Frontal cortex (tissue), 4 donors: ENCODE measurements around the gene PCDHGA7. TPM values are rescaled to one million over a fixed set of nuclear protein-coding genes. Genes with fewer than 3 reads are reported as not detected.
"Not testable (repeated sequence)": the region's sequence is repeated elsewhere in the genome, so short reads cannot be mapped to it uniquely, and the experiment has no call there.

Source experiments
- DNase-seq, 2 donors: peaks; one replicate each; pipeline ENCODE4 v3.0.0; 2012; ENCODE audit warnings: low spot score in 2 of 2
- FAIRE-seq: peaks from 2 replicates; lab custom pipeline; 2012; peaks lifted over from hg19 to GRCh38; lab: Jason Lieb, UNC
- total RNA-seq: library from RNA; depleted of rRNA; stranded (reverse); fragments of >200 nt; gene quantifications from one replicate; pipeline ENCODE4 v1.2.3, GENCODE V29; 2014
- donor health status: control.
- donor health status: control.
- donor health status: control.

The PCDHGA7 gene
- total RNA-seq, 1 donor from 2014 or later, result 4.9 TPM

DNA sequence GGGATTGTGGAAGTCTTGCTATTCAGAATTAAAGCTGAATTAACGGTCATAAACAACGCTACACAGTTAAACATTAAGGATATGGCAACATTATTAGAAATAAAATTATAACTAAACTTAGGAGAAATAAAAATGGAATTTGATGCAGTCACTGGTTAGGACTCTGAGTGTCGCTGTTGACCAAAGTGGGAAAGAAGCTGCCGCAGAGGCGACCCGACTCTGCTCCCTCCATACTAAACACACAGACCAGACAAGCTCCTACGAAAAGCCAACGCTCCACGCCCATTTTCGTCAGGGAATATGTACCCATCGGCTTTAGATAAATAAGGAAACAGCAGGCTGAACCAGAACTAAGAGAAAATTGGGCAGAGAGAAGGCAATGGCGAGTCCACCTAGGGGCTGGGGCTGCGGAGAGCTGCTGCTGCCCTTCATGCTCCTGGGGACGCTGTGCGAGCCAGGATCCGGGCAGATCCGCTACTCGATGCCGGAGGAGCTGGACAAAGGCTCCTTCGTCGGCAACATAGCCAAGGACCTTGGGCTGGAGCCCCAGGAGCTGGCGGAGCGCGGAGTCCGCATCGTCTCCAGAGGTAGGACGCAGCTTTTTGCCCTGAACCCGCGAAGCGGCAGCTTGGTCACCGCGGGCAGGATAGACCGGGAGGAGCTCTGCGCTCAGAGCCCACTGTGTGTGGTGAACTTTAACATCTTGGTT, 18.4 kb upstream of the PCDHGA7 start, which contains the start of gene PCDHGA5:
Gene PCDHGA5, plus strand, starts transcription at position 211 of the 709 bp plus-strand sequence. Its CDS starts 169 bp downstream, at position 380.
- FAIRE-seq (no peak), DNase-seq (no peak)

DNA sequence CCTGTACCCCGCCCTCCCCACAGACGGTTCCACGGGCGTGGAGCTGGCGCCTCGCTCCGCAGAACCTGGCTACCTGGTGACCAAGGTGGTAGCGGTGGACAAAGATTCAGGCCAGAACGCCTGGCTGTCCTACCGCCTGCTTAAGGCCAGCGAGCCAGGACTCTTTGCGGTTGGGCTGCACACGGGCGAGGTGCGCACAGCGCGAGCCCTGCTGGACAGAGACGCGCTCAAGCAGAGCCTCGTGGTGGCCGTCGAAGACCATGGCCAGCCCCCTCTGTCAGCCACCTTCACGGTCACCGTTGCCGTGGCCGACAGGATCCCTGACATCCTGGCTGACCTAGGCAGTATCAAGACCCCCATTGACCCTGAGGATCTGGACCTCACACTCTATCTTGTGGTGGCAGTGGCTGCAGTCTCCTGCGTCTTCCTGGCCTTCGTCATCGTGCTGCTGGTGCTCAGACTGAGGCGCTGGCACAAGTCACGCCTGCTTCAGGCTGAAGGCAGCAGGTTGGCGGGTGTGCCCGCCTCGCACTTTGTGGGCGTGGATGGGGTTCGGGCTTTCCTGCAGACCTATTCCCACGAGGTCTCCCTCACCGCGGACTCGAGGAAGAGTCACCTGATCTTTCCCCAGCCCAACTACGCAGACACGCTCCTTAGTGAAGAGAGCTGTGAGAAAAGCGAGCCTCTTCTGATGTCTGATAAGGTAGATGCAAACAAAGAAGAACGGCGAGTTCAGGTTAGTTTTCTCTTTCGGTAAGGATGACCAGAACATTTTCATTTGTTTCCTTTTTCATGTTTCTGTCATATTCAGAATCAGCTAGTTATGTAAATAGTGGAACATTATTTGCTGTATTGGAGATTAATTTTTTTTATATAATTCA, 16.3 kb upstream of the PCDHGA7 start:
- DNase-seq (no peak), FAIRE-seq (no peak)

DNA sequence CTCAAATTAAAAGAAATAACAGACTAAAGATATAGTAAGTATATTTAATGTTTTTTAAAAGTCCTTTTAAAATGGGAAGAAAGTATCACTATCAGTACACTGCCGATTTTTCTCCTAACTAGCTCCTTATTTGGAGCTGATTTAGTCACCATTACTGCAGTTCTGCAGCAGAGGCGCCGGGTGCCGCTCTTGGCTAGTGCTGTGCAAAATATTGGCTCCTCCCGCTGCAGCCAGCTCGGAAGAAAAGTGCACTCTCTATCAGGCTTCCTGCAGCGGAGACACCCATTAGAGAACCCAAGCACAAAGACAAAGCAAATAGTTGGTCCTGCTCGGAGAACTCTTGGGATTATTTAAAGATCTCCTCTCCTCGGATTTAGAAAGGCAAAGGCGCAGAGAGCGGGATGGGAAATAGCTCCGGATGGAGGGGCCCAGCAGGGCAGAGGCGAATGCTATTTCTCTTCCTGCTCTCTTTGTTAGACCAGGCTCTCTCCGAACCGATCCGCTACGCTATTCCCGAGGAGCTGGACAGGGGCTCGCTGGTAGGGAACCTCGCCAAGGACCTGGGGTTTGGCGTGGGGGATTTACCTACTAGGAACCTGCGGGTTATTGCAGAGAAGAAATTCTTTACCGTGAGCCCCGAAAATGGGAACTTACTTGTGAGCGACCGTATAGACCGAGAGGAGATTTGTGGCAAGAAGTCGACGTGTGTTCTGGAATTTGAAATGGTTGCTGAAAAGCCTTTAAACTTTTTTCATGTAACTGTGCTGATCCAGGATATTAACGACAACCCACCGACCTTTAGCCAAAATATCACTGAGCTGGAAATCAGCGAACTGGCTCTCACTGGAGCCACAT, 12.3 kb upstream of the PCDHGA7 start, which contains the start of gene PCDHGB3:
Gene PCDHGB3, plus strand, starts transcription at position 249 of the 855 bp plus-strand sequence. Its CDS starts 153 bp downstream, at position 402.
- FAIRE-seq (no peak), DNase-seq (no peak)

DNA sequence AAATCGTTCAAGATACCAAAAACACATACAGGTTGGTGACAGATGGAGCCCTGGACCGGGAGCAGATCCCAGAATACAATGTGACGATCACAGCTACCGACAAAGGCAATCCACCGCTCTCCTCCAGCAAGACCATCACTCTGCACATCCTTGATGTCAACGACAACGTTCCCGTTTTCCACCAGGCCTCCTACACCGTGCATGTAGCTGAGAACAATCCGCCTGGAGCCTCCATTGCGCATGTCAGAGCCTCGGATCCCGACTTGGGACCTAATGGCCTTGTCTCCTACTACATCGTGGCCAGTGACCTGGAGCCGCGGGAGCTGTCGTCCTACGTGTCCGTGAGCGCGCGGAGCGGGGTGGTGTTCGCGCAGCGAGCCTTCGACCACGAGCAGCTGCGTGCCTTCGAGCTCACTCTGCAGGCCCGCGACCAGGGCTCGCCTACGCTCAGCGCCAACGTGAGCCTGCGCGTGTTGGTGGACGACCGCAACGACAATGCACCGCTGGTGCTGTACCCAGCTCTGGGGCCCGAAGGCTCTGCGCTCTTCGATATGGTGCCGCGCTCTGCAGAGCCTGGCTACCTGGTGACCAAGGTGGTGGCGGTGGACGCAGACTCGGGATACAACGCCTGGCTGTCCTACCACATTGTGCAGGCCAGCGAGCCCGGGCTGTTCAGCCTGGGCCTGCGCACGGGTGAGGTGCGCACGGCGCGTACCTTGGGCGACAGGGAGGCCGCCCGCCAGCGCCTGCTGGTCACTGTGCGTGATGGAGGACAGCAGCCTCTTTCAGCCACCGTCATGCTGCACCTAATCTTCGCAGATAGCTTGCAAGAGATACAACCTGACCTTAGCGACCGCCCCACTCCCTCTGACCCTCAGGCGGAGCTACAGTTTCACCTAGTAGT, 10.7 kb upstream of the PCDHGA7 start:
- FAIRE-seq (no peak), DNase-seq (no peak)

DNA sequence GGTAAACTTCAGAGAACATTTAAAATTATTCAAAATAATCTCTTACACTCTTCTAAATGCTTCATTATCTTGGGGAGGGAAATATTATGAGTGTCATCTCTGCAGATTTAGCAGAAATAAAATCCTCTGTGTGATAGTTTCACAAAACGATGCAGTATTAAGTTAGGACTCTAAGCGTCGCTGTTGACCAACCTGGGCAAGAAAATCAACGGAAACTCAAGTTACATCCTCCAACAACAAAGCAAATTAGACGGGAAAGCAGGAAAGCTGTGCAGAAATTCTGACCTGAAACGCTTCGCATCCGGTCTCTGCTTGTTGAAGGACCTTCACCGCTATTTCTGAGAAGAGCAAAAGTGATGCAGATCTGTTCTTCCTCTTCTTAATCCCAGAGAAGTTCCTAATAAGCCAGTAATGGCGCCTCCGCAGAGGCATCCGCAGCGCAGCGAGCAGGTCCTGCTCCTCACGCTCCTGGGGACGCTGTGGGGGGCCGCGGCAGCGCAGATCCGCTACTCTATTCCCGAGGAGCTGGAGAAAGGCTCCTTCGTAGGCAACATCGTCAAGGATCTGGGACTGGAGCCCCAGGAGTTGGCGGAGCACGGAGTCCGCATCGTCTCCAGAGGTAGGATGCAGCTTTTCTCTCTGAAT, 8.7 kb upstream of the PCDHGA7 start, which contains the start of gene PCDHGA6:
Gene PCDHGA6, plus strand, starts transcription at position 219 of the 645 bp plus-strand sequence. Its CDS starts 193 bp downstream, at position 412.
- DNase-seq (no peak), FAIRE-seq (no peak)

DNA sequence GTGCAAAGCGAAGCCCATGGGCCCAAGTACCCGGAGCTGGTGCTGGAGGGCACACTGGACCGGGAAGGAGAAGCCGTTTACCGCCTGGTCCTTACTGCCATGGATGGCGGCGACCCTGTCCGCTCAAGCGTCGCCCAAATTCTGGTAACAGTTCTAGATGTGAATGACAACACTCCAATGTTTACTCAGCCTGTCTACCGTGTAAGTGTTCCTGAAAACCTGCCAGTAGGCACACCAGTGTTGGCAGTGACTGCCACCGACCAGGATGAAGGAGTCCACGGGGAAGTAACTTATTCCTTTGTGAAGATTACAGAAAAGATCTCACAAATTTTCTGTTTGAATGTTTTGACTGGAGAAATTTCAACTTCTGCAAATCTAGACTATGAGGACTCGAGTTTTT, 7.9 kb upstream of the PCDHGA7 start:
- DNase-seq, result no peak
- FAIRE-seq, result no peak

DNA sequence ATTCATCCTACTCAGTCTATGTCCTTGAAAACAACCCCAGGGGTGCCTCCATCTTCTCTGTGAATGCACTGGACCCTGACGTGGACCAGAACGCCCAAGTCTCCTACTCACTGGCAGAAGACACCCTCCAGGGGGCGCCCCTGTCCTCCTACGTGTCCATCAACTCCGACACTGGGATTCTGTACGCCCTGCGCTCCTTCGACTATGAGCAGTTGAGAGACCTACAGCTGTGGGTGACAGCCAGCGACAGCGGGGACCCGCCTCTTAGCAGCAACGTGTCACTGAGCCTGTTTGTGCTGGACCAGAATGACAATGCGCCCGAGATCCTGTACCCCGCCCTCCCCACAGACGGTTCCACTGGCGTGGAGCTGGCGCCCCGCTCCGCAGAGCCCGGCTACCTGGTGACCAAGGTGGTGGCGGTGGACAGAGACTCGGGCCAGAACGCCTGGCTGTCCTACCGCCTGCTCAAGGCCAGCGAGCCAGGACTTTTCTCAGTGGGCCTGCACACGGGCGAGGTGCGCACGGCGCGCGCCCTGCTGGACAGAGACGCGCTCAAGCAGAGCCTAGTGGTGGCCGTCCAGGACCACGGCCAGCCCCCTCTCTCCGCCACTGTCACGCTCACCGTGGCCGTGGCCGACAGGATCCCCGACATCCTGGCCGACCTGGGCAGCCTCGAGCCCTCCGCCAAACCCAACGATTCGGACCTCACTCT, 6.9 kb upstream of the PCDHGA7 start:
- not testable (repeated sequence) for FAIRE-seq, DNase-seq

DNA sequence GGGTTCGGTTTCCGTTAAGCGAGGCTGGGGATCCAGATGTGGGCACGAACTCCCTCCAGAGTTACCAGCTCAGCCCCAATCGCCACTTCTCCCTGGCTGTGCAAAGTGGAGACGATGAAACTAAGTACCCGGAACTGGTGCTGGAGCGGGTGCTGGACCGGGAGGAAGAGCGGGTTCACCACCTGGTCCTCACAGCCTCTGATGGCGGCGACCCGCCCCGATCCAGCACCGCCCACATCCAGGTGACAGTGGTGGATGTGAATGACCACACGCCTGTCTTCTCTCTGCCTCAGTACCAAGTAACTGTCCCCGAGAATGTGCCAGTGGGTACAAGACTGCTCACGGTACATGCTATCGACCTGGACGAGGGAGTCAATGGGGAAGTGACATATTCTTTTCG, 803 bp downstream of the PCDHGA7 start:
- no peak for FAIRE-seq

DNA sequence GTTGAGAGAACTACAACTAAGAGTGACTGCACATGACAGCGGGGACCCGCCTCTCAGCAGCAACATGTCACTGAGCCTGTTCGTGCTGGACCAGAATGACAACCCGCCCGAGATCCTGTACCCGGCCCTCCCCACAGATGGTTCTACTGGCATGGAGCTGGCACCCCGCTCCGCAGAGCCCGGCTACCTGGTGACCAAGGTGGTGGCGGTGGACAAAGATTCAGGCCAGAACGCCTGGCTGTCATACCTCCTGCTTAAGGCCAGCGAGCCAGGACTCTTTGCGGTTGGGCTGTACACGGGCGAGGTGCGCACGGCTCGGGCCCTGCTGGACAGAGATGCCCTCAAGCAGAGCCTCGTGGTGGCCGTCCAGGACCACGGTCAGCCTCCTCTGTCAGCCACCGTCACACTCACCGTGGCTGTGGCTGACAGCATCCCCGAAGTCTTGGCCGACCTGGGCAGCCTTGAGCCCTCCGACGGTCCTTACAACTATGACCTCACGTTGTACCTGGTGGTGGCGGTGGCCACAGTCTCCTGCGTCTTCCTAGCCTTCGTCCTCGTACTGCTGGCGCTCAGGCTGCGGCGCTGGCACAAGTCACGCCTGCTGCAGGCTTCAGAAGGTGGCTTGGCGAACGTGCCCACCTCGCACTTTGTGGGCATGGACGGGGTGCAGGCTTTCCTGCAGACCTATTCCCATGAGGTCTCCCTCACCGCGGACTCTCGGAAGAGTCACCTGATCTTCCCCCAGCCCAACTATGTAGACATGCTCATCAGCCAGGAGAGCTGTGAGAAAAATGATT, 2.1 kb downstream of the PCDHGA7 start:
- no peak for FAIRE-seq
- no peak for DNase-seq

More for the DNA sequence above, 803 bp downstream of the PCDHGA7 start:
- DNase-seq, result no peak

DNA sequence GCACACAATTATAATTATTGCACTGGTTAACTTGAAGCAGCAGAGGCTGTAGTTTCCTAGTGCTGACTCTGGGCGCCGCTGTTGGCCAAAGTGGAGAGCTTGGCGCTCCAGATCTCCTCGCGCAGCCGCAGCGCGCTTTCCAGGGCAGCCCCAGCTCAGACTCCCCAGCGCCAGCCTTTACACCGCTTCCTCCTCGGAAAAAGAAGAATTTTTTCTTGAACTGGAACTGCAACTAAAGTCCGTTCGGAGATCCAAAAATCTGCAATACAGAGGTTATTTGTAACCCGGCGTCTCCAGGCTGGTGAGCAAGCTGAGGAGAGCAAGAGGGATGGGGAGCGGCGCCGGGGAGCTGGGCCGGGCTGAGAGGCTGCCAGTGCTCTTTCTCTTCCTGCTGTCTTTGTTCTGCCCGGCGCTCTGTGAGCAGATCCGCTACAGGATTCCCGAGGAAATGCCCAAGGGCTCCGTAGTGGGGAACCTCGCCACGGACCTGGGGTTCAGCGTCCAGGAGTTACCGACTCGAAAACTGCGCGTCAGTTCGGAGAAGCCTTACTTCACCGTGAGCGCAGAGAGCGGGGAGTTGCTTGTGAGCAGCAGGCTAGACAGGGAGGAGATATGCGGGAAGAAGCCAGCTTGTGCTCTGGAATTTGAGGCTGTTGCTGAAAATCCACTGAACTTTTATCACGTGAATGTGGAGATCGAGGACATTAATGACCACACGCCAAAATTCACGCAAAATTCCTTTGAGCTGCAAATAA, 5.2 kb downstream of the PCDHGA7 start, which contains the start of gene PCDHGB4:
Gene PCDHGB4, plus strand, starts transcription at position 142 of the 755 bp plus-strand sequence. Its CDS starts 187 bp downstream, at position 329.
- DNase-seq, FAIRE-seq: not testable (repeated sequence)

DNA sequence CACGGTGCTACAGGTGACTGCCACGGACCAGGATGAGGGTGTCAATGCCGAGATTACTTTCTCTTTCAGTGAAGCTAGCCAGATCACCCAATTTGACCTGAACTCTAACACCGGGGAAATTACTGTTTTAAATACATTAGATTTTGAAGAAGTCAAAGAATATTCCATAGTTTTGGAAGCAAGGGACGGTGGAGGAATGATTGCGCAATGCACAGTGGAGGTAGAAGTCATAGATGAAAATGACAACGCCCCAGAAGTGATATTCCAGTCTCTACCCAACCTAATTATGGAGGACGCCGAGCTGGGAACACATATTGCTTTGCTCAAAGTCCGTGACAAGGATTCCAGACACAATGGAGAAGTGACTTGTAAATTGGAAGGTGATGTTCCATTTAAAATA, 6.1 kb downstream of the PCDHGA7 start:
- DNase-seq (no peak), FAIRE-seq (no peak)

DNA sequence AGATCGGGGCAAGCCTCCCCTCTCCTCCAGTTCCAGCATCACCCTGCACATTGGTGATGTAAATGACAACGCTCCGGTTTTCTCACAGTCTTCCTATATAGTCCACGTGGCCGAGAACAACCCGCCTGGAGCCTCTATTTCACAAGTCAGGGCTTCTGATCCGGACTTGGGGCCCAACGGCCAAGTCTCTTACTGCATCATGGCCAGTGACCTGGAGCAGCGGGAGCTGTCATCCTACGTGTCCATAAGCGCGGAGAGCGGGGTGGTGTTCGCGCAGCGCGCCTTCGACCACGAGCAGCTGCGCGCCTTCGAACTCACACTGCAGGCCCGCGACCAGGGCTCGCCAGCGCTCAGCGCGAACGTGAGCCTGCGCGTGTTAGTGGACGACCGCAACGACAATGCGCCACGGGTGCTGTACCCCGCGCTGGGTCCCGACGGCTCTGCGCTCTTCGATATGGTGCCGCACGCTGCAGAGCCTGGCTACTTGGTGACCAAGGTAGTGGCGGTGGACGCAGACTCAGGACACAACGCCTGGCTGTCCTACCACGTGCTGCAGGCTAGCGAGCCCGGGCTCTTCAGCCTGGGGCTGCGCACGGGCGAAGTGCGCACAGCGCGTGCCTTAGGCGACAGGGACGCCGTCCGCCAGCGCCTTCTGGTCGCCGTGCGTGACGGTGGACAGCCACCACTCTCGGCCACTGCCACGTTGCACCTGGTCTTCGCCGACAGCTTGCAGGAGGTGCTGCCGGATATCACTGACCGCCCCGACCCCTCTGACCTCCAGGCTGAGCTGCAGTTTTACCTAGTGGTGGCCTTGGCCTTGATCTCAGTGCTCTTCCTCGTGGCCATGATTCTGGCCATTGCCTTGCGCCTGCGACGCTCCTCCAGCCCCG, 6.9 kb downstream of the PCDHGA7 start:
- no peak for FAIRE-seq
- DNase-seq, result no peak

DNA sequence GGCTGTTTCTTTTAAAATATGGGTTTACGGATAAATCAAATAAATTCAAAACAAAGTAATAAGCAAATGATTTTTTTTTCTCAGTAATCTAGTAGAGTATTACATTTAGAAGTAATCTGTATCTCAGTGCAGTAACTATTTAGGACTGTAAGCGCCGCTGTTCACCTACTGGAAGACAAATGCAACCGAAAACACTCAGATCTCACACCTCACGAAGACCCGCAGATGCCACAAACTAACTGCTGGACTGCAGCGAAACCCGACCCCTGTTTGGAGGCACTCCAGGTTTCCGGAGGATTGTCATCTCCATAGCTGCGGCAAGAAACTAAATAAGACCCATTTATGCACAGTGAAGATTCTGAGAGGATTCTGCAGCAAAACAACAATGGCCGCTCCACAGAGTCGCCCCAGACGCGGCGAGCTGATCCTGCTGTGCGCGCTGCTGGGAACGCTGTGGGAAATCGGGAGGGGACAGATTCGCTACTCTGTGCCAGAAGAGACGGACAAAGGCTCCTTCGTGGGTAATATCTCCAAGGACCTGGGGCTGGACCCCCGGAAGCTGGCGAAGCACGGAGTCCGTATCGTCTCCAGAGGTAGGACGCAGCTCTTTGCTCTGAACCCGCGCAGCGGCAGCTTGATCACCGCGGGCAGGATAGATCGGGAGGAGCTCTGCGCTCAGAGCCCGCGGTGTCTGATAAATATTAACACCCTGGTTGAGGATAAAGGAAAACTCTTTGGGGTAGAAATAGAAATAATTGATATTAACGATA, 10.1 kb downstream of the PCDHGA7 start, which contains the start of gene PCDHGA8:
Gene PCDHGA8, plus strand, starts transcription at position 205 of the 770 bp plus-strand sequence. Its CDS starts 181 bp downstream, at position 386.
- FAIRE-seq (no peak), DNase-seq (no peak)

DNA sequence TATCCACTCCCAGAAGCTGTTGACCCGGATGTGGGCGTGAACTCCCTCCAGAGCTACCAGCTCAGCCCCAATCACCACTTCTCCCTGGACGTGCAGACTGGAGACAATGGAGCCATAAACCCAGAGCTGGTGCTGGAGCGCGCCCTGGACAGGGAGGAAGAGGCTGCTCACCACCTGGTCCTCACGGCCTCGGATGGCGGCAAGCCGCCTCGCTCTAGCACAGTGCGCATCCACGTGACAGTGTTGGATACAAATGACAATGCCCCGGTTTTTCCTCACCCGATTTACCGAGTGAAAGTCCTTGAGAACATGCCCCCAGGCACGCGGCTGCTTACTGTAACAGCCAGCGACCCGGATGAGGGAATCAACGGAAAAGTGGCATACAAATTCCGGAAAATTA, 10.7 kb downstream of the PCDHGA7 start:
- FAIRE-seq (no peak), DNase-seq (no peak)
